Ovary (tissue), 9 donors: ENCODE results near the gene YPEL4. TPM values are rescaled to one million over a fixed set of nuclear protein-coding genes. Genes with fewer than 3 reads are reported as not detected.
A peak's percentile ranks its signal among the peaks of the same experiment; 100 is the strongest.

Experiments
- DNase-seq, 5 donors: peaks; one replicate each; pipeline ENCODE4 v3.0.0-alpha.2; 2019 to 2020
- H3K27ac ChIP-seq, 2 donors: fragments of 200-600 bp; one replicate each; pipeline versions ENCODE4 v1.5.1 to v1.8.0; 2019 to 2022
- H3K27me3 ChIP-seq: fragments of 200-600 bp; one replicate; pipeline ENCODE4 v1.8.0; 2022
- H3K36me3 ChIP-seq: fragments of 200-600 bp; sonication (generic); one replicate; pipeline ENCODE4 v1.5.1; 2019
- H3K4me1 ChIP-seq: one replicate; pipeline ENCODE4 v1.8.1; 2013; ENCODE audit warnings: mild to moderate bottlenecking, moderate library complexity; ENCODE audit not compliant: insufficient read depth
- H3K4me3 ChIP-seq: fragments of 200-600 bp; sonication (generic); one replicate; pipeline ENCODE4 v1.5.1; 2017
- H3K9me3 ChIP-seq, 2 donors: fragments of 200-600 bp in 1 of 2; sonication (generic) in 1 of 2; one replicate each; pipeline versions ENCODE4 v1.5.1 to v1.8.1; 2013 to 2019; ENCODE audit warnings: mild to moderate bottlenecking in 1 of 2, moderate library complexity in 1 of 2
- EP300 ChIP-seq: sonication (generic); formaldehyde crosslinking; IDR thresholded peaks from one replicate; pipeline ENCODE4 v1.6.1; 2017; ENCODE audit warnings: antibody characterized with exemption
- POLR2A ChIP-seq: fragments of 450-650 bp; IDR thresholded peaks from one replicate; pipeline ENCODE4 v1.6.1; 2017; ENCODE audit warnings: antibody characterized with exemption, mild to moderate bottlenecking, moderate library complexity
- WGBS, 3 donors: extraction: QIAGEN DNeasy Blood & Tissue Kit in 1 of 3; methylation state at CpG; one replicate each; pipeline versions ENCODE4 v1.1.5 to v1.1.7; 2013 to 2017; 5-methylcytosine and 5-hydroxymethylcytosine counted together
- intact Hi-C, 4 donors: fragments of 100-400 bp; cut with DNase I; formaldehyde crosslinking; loops; one replicate each; pipeline versions ENCODE4 v1.11.0 to v1.15.1; 2022 to 2023
- polyA plus RNA-seq, 2 donors: library from polyadenylated mRNA; stranded (reverse); fragments of 200-250 nt in 1 of 2; fragments of 350-450 nt in 1 of 2; fragmentation: Illumina TruSeq in 1 of 2; extraction: RNeasy Lipid Tissue Mini Kit (QIAGEN cat#74804) in 1 of 2; gene quantifications; one replicate each; pipeline ENCODE4 v1.2.3, GENCODE V29; 2013 to 2014
- total RNA-seq, 7 donors: library from RNA; depleted of rRNA in 2 of 7; stranded (reverse); fragments of >200 nt in 2 of 7; fragmentation: NEBNext Ultra II Directional in 3 of 7; extraction: Animal tissue kit (Norgen Biotek cat#: 25700) in 3 of 7; gene quantifications; one replicate each; pipeline versions ENCODE4 v1.1.0 to v1.2.4, GENCODE V29; 2016 to 2023
- TF ChIP-seq, protein P1 (sequence below), 3 donors: fragments of 450-650 bp in 2 of 3; fragments of 200-600 bp in 1 of 3; IDR thresholded peaks; one replicate each; pipeline versions ENCODE4 v1.5.1 to v1.8.0; 2016 to 2022; ENCODE audit warnings: antibody characterized with exemption in 3 of 3, mild to moderate bottlenecking in 1 of 3
- donor health status: DM: no; HTN: no; CAD: no; lungs with moderate emphysema.
- donor health status: DM: no; HTN: no; CAD: no.
- donor health status: Bipolar disorder and iron deficiency.
- donor health status: DM: yes; HTN: yes; CAD: no.
- donor health status: DM: no; HTN: no; CAD: no.
- donor health status: DM: yes; HTN: yes; CAD: no.

The YPEL4 gene
- total and polyA plus RNA-seq, 9 donors: 2.1 to 15.3 (median 6.5) TPM

DNA sequence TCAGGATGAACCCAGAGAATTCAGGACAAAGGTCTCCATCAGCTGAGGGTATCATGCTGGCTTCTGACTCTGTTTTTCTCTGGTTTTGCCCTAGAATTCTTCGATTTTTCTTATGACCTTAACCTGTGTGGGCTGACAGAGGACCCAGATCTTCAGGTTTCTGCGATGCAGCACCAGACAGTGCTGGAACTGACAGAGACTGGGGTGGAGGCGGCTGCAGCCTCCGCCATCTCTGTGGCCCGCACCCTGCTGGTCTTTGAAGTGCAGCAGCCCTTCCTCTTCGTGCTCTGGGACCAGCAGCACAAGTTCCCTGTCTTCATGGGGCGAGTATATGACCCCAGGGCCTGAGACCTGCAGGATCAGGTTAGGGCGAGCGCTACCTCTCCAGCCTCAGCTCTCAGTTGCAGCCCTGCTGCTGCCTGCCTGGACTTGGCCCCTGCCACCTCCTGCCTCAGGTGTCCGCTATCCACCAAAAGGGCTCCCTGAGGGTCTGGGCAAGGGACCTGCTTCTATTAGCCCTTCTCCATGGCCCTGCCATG, 35.4 kb downstream of the YPEL4 start:
- Histone ChIP-seq H3K9me3 (no peaks in the 10 kb centered on the region), H3K36me3 (no peaks in the 10 kb centered on the region), H3K27ac (no peak overlapping the region), H3K4me3 (no peak overlapping the region), H3K4me1 (no peaks in the 10 kb centered on the region), H3K27me3 (no peaks in the 10 kb centered on the region)
- 77 to 82% (median 80%) methylated on average over 8 to 10 of the region's 10 CpGs for WGBS, 3 donors
- DNase-seq: no peak
- TF ChIP-seq EP300 (no peak), POLR2A (no peak)
- TF ChIP-seq, protein P1, sequence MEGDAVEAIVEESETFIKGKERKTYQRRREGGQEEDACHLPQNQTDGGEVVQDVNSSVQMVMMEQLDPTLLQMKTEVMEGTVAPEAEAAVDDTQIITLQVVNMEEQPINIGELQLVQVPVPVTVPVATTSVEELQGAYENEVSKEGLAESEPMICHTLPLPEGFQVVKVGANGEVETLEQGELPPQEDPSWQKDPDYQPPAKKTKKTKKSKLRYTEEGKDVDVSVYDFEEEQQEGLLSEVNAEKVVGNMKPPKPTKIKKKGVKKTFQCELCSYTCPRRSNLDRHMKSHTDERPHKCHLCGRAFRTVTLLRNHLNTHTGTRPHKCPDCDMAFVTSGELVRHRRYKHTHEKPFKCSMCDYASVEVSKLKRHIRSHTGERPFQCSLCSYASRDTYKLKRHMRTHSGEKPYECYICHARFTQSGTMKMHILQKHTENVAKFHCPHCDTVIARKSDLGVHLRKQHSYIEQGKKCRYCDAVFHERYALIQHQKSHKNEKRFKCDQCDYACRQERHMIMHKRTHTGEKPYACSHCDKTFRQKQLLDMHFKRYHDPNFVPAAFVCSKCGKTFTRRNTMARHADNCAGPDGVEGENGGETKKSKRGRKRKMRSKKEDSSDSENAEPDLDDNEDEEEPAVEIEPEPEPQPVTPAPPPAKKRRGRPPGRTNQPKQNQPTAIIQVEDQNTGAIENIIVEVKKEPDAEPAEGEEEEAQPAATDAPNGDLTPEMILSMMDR (IDR thresholded peaks at IDR 0.05): no peak
- intact Hi-C loops: no loop called here

DNA sequence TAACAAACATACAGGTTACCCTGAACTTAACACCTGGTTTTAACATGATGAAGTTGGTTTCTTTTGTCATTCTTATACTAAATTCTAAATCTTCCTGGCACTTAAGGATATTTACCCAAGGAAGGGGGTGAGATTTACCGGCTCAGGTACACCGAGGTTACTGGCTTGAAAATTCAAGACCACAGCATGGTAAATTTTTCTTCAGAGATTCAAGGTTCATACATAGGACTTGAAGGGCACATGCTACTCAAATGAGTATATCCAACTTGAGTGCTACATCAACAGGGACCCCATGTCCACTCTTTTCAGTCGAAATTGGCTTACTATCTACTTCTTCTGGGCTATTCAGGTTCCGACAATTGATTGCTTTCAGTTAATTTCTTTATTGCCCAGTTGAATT, 39.5 kb downstream of the YPEL4 start:
- DNase-seq: no peak

DNA sequence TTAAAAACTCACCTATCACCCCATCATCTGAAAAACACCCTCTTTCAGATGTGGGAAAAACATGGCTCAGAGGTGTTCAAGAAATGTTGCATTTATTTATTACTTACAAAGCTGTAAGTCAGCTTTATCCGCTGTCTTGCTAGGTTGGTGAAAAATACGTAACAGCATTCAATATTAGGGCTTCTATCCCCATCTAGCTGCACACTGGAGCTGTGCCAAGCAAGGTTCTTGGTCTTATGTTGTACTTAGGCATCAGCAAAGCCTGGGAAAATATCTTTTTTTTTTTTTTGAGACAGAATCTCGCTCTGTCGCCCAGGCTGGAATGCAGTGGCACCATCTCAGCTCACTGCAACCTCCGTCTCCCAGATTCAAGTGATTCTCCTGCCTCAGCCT, 44.7 kb downstream of the YPEL4 start:
- Histone ChIP-seq H3K27me3 (no peaks in the 10 kb centered on the region), H3K4me1 (peaks cover 2% of the 10 kb centered on the region), H3K36me3 (no peaks in the 10 kb centered on the region), H3K27ac (no peak overlapping the region), H3K9me3 (no peaks in the 10 kb centered on the region), H3K4me3 (no peak overlapping the region)
- peak in 1 of 5 donors; percentile 35 for DNase-seq
- WGBS, 3 donors: 89 to 93% (median 92%) methylated on average over 5 of the region's 5 CpGs
- intact Hi-C loops: no loop called here
- TF ChIP-seq, protein P1 (IDR thresholded peaks at IDR 0.05): no peak
- TF ChIP-seq EP300 (no peak), POLR2A (no peak)

More for the DNA sequence above, 39.5 kb downstream of the YPEL4 start:
- H3K27me3 ChIP-seq: no peaks in the 10 kb centered on the region
- TF ChIP-seq EP300: no peak
- TF ChIP-seq, protein P1 (IDR thresholded peaks at IDR 0.05): no peak
- no peak for TF ChIP-seq POLR2A
- no peaks in the 10 kb centered on the region for H3K4me1 ChIP-seq
- no peak overlapping the region for H3K4me3 ChIP-seq
- H3K9me3 ChIP-seq: no peaks in the 10 kb centered on the region
- no peaks in the 10 kb centered on the region for H3K36me3 ChIP-seq
- intact Hi-C loops: no loop called here
- 92 to 96% (median 94%) methylated on average over 4 of the region's 4 CpGs for WGBS, 3 donors
- no peak overlapping the region for H3K27ac ChIP-seq

DNA sequence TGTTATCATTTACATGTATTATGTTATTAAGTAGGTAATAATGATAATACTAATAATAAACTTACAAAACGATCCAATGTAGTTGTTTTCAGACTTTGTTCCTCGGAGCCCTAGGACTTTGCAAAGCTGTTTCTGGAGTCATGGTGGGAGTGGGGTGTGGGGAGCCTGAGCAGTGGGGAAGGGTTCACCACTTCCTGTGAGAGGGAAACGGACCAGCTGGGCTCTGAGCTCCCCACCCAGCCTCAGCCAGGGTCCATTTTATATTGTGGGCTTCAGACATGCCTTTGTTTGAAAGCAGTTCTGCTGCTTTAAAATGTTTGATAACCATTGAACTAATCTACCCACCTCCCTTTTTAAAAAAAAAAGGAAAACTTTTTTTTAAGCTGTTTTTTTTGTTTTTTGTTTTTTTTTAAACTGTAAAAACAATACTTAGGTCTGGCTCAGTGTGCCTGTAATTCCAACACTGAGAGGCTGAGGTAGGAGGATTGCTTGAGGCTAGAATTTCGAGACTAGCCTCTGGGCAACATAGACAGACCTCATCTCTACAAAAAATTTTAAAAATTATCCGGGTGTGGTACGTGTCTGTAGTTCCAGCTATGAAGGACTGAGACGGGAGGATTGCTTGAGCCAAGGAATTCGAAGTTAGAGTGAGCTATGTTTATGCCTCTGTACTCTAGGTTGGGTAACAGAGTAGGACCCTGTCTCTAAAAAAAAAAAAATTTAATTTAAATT, 45.2 kb downstream of the YPEL4 start:
- H3K4me3 ChIP-seq: no peak overlapping the region
- H3K27me3 ChIP-seq: no peaks in the 10 kb centered on the region
- intact Hi-C loops: no loop called here
- H3K4me1 ChIP-seq: peaks cover 2% of the 10 kb centered on the region
- 25 to 35% (median 27%) methylated on average over 8 of the region's 8 CpGs for WGBS, 3 donors
- no peaks in the 10 kb centered on the region for H3K36me3 ChIP-seq
- TF ChIP-seq, protein P1 (IDR thresholded peaks at IDR 0.05): no peak
- TF ChIP-seq EP300 (no peak), POLR2A (no peak)
- DNase-seq: no peak
- no peak overlapping the region for H3K27ac ChIP-seq
- no peaks in the 10 kb centered on the region for H3K9me3 ChIP-seq
